VCaP (cell line): ENCODE measurements around the gene BRD7.

Source experiments
- H3K27ac ChIP-seq: fragments of 450-650 bp; 2 replicates; pipeline ENCODE4 v1.5.1; 2017
- TF ChIP-seq, protein P1 (sequence below): fragments of 450-650 bp; conservative IDR thresholded peaks from 2 replicates; pipeline ENCODE4 v1.5.1; 2017; ENCODE audit warnings: mild to moderate bottlenecking, moderate library complexity

The BRD7 gene

DNA sequence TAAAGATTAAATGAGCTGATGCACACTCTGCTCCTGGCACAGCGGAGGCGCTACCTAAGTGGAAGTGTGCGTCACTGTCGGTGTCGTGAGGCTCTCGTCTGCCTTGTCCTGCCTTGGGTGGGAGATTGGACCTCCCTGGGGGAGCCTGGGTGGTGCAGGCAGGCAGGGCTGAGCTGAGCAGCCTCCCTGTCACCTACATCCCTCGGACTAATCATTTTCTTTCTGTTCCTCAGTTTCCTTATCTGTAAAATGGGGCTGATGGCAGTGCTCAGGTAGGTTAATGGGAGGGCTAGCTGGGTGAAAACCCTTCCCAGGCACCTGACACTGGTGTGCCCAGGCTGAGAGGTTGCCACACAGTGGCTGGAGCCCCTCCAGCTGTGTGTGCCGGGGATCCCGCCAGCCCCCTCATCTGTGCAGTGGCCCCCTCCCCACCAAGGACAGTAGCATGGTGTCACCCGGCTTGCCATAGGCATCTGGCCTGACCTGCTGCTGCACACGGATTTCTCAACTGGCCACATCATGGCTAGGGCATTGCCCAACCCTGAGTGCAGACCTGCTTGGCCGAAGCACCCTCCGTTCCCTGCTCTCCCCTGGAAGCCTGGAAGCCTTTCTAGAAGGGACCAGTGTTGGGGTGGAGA, 98.2 kb downstream of the BRD7 start:
- TF ChIP-seq, protein P1, sequence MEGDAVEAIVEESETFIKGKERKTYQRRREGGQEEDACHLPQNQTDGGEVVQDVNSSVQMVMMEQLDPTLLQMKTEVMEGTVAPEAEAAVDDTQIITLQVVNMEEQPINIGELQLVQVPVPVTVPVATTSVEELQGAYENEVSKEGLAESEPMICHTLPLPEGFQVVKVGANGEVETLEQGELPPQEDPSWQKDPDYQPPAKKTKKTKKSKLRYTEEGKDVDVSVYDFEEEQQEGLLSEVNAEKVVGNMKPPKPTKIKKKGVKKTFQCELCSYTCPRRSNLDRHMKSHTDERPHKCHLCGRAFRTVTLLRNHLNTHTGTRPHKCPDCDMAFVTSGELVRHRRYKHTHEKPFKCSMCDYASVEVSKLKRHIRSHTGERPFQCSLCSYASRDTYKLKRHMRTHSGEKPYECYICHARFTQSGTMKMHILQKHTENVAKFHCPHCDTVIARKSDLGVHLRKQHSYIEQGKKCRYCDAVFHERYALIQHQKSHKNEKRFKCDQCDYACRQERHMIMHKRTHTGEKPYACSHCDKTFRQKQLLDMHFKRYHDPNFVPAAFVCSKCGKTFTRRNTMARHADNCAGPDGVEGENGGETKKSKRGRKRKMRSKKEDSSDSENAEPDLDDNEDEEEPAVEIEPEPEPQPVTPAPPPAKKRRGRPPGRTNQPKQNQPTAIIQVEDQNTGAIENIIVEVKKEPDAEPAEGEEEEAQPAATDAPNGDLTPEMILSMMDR: no peak
- no peak overlapping the region for H3K27ac ChIP-seq

DNA sequence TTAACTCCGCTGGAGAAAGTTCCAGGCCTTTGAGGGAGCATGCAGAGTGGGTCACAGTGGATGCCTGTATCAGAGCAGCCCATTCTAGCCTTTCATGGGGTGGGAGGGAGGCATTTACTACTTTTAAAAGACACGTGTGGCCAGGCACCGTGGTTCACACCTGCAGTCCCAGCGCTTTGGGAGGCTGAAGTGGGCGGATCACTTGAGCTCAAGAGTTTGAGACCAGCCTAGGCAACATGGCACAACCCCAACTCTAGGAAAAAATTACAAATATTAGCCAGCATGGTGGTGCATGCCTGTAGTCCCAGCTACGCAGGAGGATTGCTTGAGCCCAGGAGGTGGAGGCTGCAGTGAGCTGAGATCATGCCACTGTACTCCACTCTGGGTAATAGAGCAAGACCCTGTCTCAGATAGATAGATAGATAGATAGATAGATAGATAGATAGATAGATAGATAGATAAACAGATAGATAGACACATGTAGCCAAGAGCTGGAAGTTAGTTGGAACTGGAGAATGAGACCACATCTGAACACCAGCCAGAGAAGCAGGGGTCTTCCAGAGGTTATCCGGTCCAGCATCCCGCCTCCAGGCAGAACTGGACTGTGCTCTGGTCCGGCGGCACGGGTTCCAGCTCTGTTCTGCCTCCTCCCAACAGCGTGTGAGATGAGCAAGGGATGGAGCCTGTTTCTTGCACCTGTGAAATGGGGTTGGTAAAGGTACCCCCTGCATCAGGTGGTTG, 98.8 kb downstream of the BRD7 start:
- TF ChIP-seq, protein P1: no peak
- H3K27ac ChIP-seq: no peak overlapping the region

DNA sequence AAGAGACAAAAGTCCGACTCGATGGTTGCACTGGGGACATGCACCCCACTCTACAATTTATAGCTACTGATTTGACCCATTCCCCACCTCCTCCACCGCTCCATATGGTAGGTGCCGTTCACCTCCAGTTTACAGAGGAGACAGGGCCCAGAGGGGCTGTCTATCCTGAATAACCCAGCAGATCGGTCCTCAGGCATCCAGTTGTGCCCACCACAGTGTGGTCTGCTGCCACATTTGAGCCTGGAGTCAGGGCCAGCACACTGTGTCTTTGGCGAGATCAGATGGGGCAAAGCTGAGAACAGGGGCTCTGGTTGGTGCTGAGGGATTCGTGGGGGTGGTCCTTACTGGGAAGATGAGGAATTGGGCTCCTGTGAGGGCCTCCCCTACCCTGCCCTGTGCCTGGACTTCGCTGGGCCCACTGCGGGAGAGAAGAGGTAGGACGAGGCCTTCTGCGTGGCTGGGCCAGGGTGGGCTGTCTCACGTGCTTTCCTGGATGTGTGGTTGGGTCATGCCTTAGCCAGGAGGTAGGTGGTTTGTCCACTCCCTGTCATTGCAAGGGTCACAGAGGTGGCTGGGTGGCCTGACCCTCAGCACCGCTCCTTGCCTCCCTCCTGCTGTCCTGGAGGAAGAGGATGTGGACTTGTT, 99.6 kb downstream of the BRD7 start:
- TF ChIP-seq, protein P1: no peak
- no peak overlapping the region for H3K27ac ChIP-seq

DNA sequence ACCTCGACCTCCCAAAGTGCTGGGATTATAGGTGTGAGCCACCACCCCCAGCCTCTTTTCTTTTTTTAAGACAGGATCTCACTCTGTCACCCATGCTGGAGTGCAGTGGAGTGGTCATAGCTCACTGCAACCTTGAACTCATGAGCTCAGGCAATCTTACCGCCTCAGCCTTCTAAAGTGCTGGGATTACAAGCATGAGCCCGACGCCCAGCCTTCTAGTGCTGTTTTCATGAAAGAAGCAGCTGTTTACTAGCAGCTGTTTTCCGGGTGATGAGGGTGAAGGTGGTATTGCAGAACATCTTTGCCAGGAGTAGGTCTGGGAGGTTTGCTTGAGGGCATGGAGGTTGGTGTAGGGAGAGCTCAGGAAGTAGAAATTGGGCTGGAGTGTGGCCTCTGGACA, 100.4 kb downstream of the BRD7 start:
- H3K27ac ChIP-seq: no peak overlapping the region
- TF ChIP-seq, protein P1: no peak

DNA sequence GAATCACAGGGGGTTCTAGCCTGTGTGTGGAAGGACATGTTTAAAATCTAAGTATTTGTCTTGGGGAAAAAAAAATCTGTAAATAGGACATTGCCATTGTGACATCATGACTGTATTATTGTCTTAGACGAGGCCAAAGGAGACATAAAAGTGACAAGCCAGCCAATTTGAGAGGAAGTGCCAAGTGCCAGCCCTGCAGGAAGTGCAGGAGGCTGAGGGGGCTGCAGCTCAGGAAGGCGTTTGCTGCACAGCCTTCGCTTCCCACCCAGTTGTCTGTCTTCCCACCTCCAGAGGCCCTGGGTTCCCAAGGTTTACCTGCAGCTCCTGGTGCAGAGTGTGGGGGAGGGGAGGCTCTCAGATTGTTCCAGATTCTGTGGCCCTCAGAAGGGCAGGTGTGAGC, 101.1 kb downstream of the BRD7 start:
- H3K27ac ChIP-seq: no peak overlapping the region; the same call in 1 of the 2 replicates
- TF ChIP-seq, protein P1: no peak

DNA sequence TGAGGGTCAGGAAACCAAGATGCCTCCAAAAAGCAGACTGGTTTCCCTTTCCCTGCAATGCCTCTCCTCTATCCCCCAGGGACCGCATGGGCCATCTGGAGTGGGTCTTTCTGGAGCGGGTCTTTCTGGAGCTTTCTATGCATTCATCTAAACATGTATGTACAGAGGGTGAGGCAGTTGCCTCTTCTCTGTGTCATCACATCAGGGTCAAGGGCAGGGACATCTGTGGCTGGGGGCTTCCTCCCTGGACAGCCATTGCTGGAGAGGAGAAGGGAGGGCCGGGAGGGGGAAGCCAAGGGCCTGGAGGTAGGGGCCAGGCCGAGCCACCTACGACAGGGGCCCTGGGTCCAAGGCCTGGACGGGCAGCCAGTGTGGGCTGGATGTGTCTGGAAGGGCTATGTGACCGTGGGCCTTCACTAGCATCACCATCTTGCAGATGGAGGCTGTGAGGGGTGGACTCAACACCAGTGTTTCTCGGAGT, 101.6 kb downstream of the BRD7 start:
- TF ChIP-seq, protein P1: no peak
- H3K27ac ChIP-seq: no peak overlapping the region; the same call in 1 of the 2 replicates
